Vagina (tissue), 2 donors: ENCODE data around the gene DCTN2.

Experiments used
- POLR2A ChIP-seq, 2 donors: fragments of 450-650 bp; IDR thresholded peaks; one replicate each; pipeline ENCODE4 v1.6.1; 2017; ENCODE audit warnings: antibody characterized with exemption in 2 of 2, mild to moderate bottlenecking in 2 of 2, moderate library complexity in 2 of 2
- POLR2AphosphoS5 ChIP-seq, 2 donors: sonication (generic); formaldehyde crosslinking; IDR thresholded peaks; one replicate each; pipeline ENCODE4 v1.9.0; 2017; ENCODE audit warnings: antibody characterized with exemption in 2 of 2, mild to moderate bottlenecking in 2 of 2, low read depth in 1 of 2; ENCODE audit not compliant: insufficient read depth in 1 of 2

DNA sequence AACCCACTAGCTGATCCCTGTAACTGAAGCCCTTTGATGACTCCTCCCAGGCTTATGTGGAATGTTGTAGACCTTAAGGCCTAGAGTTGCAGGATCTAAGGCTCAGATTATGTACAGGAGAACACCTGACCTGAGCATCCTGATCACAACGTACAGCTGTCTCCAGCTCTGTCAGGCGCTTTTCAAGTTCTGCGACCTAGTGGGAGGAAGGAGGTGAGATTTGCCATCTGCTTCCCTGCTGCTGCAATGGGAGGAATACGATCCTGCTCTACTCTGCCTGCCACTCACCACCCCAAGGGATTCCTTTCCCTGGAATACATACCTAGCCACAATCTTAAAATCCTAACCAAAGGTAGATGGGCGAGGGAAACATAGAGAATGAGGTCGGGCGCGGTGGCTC, 13.9 kb downstream of the DCTN2 start:
- no peak for TF ChIP-seq POLR2A (IDR thresholded peaks at IDR 0.05)
- no peak for TF ChIP-seq POLR2AphosphoS5 (IDR thresholded peaks at IDR 0.05; ENCODE audit: insufficient read depth in 1 of 2, low read depth in 1 of 2)
